GM12878 (cell line): ENCODE data around the gene NDE1. TPM values are rescaled to one million over a fixed set of nuclear protein-coding genes. Genes with fewer than 3 reads are reported as not detected.
"Not testable (repeated sequence)": the region's sequence is repeated elsewhere in the genome, so short reads cannot be mapped to it uniquely, and the experiment has no call there.

ENCODE experiments used
- ATAC-seq: fragments of 200-7000 bp; cut with Tn5 transposase; 3 replicates; pipeline ENCODE4 v1.9.1; 2020; ENCODE audit warnings: mild to moderate bottlenecking, moderate library complexity
- BruUV-seq: library from RNA; stranded (reverse); fragments of 400-500 nt; replicated peaks from 2 replicates; lab custom pipeline; 2021; lab: Mats Ljungman, UMichigan
- CTCF ChIA-PET: fragments of 300-600 bp; sonication (Branson Sonifier 250); formaldehyde crosslinking; extraction: SDS; loops from one replicate; lab custom pipeline; 2021; ENCODE audit warnings: inconsistent platforms; lab: Yijun Ruan, JAX
- POLR2A ChIA-PET: fragments of 350-600 bp; formaldehyde crosslinking; extraction: SDS; loops from one replicate; lab custom pipeline; 2021; ENCODE audit warnings: inconsistent platforms; lab: Charles Lee
- RAD21 ChIA-PET: fragments of 300-600 bp; sonication (Branson Sonifier 250); formaldehyde crosslinking; loops from one replicate; lab custom pipeline; 2023; ENCODE audit warnings: antibody characterized with exemption; ENCODE audit not compliant: unreplicated experiment; lab: Charles Lee
- SMC1A ChIA-PET: fragments of 300-600 bp; sonication (Branson Sonifier 250); formaldehyde crosslinking; loops from one replicate; lab custom pipeline; 2023; ENCODE audit not compliant: unreplicated experiment, uncharacterized antibody; lab: Charles Lee
- DNase-seq: peaks from one replicate; pipeline ENCODE4 v3.0.0-alpha.2; 2011; ENCODE audit warnings: low read depth, low spot score
- FAIRE-seq: peaks from 3 replicates; lab custom pipeline; 2011; peaks lifted over from hg19 to GRCh38; lab: Jason Lieb, UNC
- H2AFZ ChIP-seq: 2 replicates; pipeline ENCODE4 v1.6.0; 2011; ENCODE audit warnings: low read depth, low read length, control low read depth; ENCODE audit not compliant: control insufficient read depth
- H3K27ac ChIP-seq: 2 replicates; pipeline ENCODE4 v1.5.1; 2011; ENCODE audit warnings: control low read depth; ENCODE audit not compliant: control insufficient read depth, insufficient read depth
- H3K27me3 ChIP-seq, 2 experiments: replicated peaks in 1 of 2; 2 replicates each; pipeline versions ENCODE4 v1.6.0 to v1.6.1; 2011; ENCODE audit warnings: low read length in 1 of 2; ENCODE audit not compliant: control insufficient read depth in 2 of 2, insufficient read depth in 2 of 2
- H3K36me3 ChIP-seq, 2 experiments: 2 replicates each; pipeline ENCODE4 v1.5.1; 2011; ENCODE audit warnings: low read length in 1 of 2; ENCODE audit not compliant: control insufficient read depth in 2 of 2, insufficient read depth in 2 of 2
- H3K4me1 ChIP-seq: 2 replicates; pipeline ENCODE4 v1.6.1; 2011; ENCODE audit warnings: mild to moderate bottlenecking, low read length, moderate library complexity, mixed read lengths; ENCODE audit not compliant: control insufficient read depth, insufficient read depth
- H3K4me2 ChIP-seq: 2 replicates; pipeline ENCODE4 v1.6.0; 2011; ENCODE audit warnings: control low read depth; ENCODE audit not compliant: control insufficient read depth, insufficient read depth
- H3K4me3 ChIP-seq: fragments of 200-600 bp; sonication (generic); 2 replicates; pipeline ENCODE4 v1.5.1; 2016
- H3K79me2 ChIP-seq: 2 replicates; pipeline ENCODE4 v1.6.0; 2011; ENCODE audit warnings: low read length; ENCODE audit not compliant: control insufficient read depth, insufficient read depth
- H3K9ac ChIP-seq: 2 replicates; pipeline ENCODE4 v1.8.0; 2011; ENCODE audit warnings: low read length, control low read depth, mixed read lengths; ENCODE audit not compliant: control insufficient read depth, insufficient read depth
- H3K9me3 ChIP-seq: replicated peaks from 3 replicates; pipeline ENCODE4 v1.5.1; 2011; ENCODE audit warnings: mild to moderate bottlenecking, low read length; ENCODE audit not compliant: control insufficient read depth, insufficient read depth
- H4K20me1 ChIP-seq: 2 replicates; pipeline ENCODE4 v1.6.0; 2011; ENCODE audit not compliant: control insufficient read depth, insufficient read depth
- CBFB ChIP-seq: IDR thresholded peaks from 2 replicates; pipeline ENCODE4 v1.6.1; 2016; ENCODE audit warnings: antibody characterized with exemption, low read depth
- DPF2 ChIP-seq: fragments of 450-650 bp; IDR thresholded peaks from 2 replicates; pipeline ENCODE4 v1.6.1; 2017; ENCODE audit warnings: mild to moderate bottlenecking
- MTA2 ChIP-seq: fragments of 450-650 bp; IDR thresholded peaks from 2 replicates; pipeline ENCODE4 v1.6.1; 2016; ENCODE audit warnings: low read depth, mild to moderate bottlenecking, moderate library complexity
- MYC ChIP-seq: IDR thresholded peaks from 2 replicates; pipeline ENCODE4 v1.6.1; 2011; ENCODE audit warnings: mild to moderate bottlenecking, low read length, moderate library complexity, inconsistent platforms; ENCODE audit not compliant: insufficient read depth, insufficient replicate concordance, insufficient read length, severe bottlenecking
- NFXL1 ChIP-seq: fragments of 450-650 bp; IDR thresholded peaks from 2 replicates; pipeline ENCODE4 v1.6.1; 2017; ENCODE audit warnings: antibody characterized with exemption, mild to moderate bottlenecking, borderline replicate concordance
- NR2C1 ChIP-seq: fragments of 450-650 bp; IDR thresholded peaks from 2 replicates; pipeline ENCODE4 v1.6.1; 2017; ENCODE audit warnings: antibody characterized with exemption, mild to moderate bottlenecking, moderate library complexity
- PAX8 ChIP-seq: fragments of 450-650 bp; IDR thresholded peaks from 2 replicates; pipeline ENCODE4 v1.6.1; 2017; ENCODE audit warnings: mild to moderate bottlenecking, moderate library complexity
- POLR2A ChIP-seq: IDR thresholded peaks from 2 replicates; pipeline ENCODE4 v1.6.1; 2011; ENCODE audit warnings: low read depth, mild to moderate bottlenecking, low read length
- POLR2AphosphoS2 ChIP-seq: IDR thresholded peaks from 2 replicates; pipeline ENCODE4 v1.6.1; 2011; ENCODE audit warnings: low read depth, mild to moderate bottlenecking, low read length, improper control_type of control experiment, moderate library complexity
- POLR2AphosphoS5 ChIP-seq: IDR thresholded peaks from 2 replicates; pipeline ENCODE4 v1.6.1; 2011; ENCODE audit warnings: mild to moderate bottlenecking, low read length, inconsistent platforms
- RELA ChIP-seq: fragments of 450-650 bp; IDR thresholded peaks from 2 replicates; pipeline ENCODE4 v1.8.0; 2014; ENCODE audit warnings: borderline replicate concordance; ENCODE audit not compliant: partially characterized antibody
- SMARCA5 ChIP-seq: fragments of 450-650 bp; IDR thresholded peaks from 2 replicates; pipeline ENCODE4 v1.6.1; 2017; ENCODE audit warnings: mild to moderate bottlenecking
- SPI1 ChIP-seq: IDR thresholded peaks from 2 replicates; pipeline ENCODE4 v1.6.1; 2011; ENCODE audit warnings: low read depth, mild to moderate bottlenecking, low read length, moderate library complexity, borderline replicate concordance; ENCODE audit not compliant: insufficient read depth
- YY1 ChIP-seq: IDR thresholded peaks from 2 replicates; pipeline ENCODE4 v1.6.1; 2011; ENCODE audit warnings: low read depth, mild to moderate bottlenecking, low read length
- ZNF207 ChIP-seq: fragments of 450-650 bp; IDR thresholded peaks from 2 replicates; pipeline ENCODE4 v1.6.1; 2014; ENCODE audit warnings: antibody characterized with exemption, mild to moderate bottlenecking, borderline replicate concordance
- WGBS: methylation state at CpG from one replicate; pipeline ENCODE4 v1.1.6; 2016; ENCODE audit warnings: low lambda C conversion rate; ENCODE audit not compliant: insufficient replicate concordance, insufficient coverage; ENCODE audit errors: missing lambda C conversion rate; 5-methylcytosine and 5-hydroxymethylcytosine counted together
- in situ Hi-C: fragments of 300-500 bp; cut with MboI; formaldehyde crosslinking; loops from 9 replicates; pipeline ENCODE4 v1.14.3; 2018; ENCODE audit warnings: mixed read lengths
- intact Hi-C: fragments of 100-400 bp; cut with micrococcal nuclease; formaldehyde crosslinking; loops from one replicate; pipeline ENCODE4 v1.14.2; 2022; ENCODE audit not compliant: unreplicated experiment
- polyA plus RNA-seq, 11 experiments: library from polyadenylated mRNA; depleted of rRNA in 4 of 11; unstranded in 6 of 11; stranded (reverse) in 5 of 11; fragments of >200 nt; fragmentation: Nextera tagmentation in 4 of 11; fragmentation: Illumina TruSeq in 1 of 11; extraction: Ambion mirVana in 4 of 11; extraction: Trizol in 1 of 11; gene quantifications; 1 replicate in 1 of 11; 2 replicates in 10 of 11; pipeline versions ENCODE4 v1.2.1 to v1.2.3, GENCODE V29; 2011 to 2016; ENCODE audit warnings: inconsistent platforms in 2 of 11, missing spikeins in 2 of 11, low read depth in 1 of 11
- total RNA-seq, 4 experiments: library from RNA; depleted of rRNA in 3 of 4; stranded (reverse); fragments of >200 nt in 3 of 4; fragmentation: Illumina TruSeq in 1 of 4; extraction: Trizol in 1 of 4; gene quantifications; 2 replicates each; pipeline versions ENCODE4 v1.2.1 to v1.2.3, GENCODE V29; 2013 to 2021
- TF ChIP-seq, protein P1 (sequence below): fragments of 450-650 bp; IDR thresholded peaks from 2 replicates; pipeline ENCODE4 v1.6.1; 2017; ENCODE audit warnings: antibody characterized with exemption, mild to moderate bottlenecking, moderate library complexity
- TF ChIP-seq, protein P2 (sequence below): fragments of 150-350 bp; IDR thresholded peaks from 2 replicates; pipeline ENCODE4 v1.6.1; 2014; ENCODE audit warnings: mild to moderate bottlenecking, low read depth, low read length

Gene NDE1
- total and polyA plus RNA-seq, 10 of the 15 experiments (the other 5 are each of a cell fraction or from before 2014, with no cell fraction given) = 5.7 to 148 (median 87.8) TPM

DNA sequence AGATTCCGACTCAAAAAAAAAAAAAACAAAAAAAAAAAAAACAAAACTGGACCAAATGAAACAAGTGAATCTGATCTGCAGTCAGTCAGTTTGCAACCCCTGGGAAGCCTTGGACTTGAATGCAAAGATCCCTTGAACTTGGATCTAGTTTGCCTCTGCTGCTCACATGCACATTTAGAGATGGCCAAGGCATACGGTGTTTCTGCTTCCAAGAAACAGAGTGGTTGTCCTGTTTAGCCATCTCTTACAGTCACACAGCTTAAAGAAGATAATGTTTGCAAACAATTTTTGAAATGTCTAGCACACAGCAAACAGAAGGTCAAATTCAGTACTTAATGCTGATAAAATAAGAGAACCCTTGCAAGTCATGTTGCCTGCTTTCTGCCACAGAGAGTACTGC is 4.5 kb downstream of the NDE1 start:
- 100% methylated on average over 1 of the region's 2 CpGs for WGBS
- H4K20me1 ChIP-seq = peaks cover 3% of the 10 kb centered on the region; the same call in 1 of the 2 replicates

DNA sequence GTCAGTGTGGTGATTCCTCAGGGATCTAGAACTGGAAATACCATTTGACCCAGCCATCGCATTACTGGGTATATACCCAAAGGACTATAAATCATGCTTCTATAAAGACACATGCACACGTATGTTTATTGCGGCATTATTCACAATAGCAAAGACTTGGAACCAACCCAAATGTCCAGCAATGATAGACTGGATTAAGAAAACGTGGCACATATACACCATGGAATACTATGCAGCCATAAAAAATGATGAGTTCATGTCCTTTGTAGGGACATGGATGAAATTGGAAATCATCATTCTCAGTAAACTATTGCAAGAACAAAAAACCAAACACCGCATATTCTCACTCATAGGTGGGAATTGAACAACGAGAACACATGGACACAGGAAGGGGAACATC is 5.5 kb downstream of the NDE1 start:
- H3K4me3 ChIP-seq, H3K27ac ChIP-seq, POLR2A ChIA-PET, SMC1A ChIA-PET, H2AFZ ChIP-seq, H4K20me1 ChIP-seq, FAIRE-seq, RAD21 ChIA-PET, CTCF ChIA-PET, DNase-seq, H3K4me2 ChIP-seq, H3K9me3 ChIP-seq, in situ Hi-C loops, intact Hi-C loops, H3K27me3 ChIP-seq, H3K9ac ChIP-seq, ATAC-seq: not testable (repeated sequence)
- Histone ChIP-seq H3K79me2 (peaks cover 91% of the 10 kb centered on the region), H3K4me1 (peaks cover 29% of the 10 kb centered on the region), H3K36me3 (peaks cover 0 to 20% of the 10 kb centered on the region in 2 experiments; a peak in 3 of 4 replicates)
- 98% methylated on average over 3 of the region's 6 CpGs for WGBS
- BruUV-seq = TSS peak; percentile 28

More for the DNA sequence above, 4.5 kb downstream of the NDE1 start:
- no peak overlapping the region for H3K4me3 ChIP-seq
- peak overlapping the region; percentile 1; the same call in 1 of the 2 replicates for H3K4me2 ChIP-seq
- DNase-seq (no peak), ATAC-seq (no peak), FAIRE-seq (no peak)
- no peak overlapping the region for H3K9ac ChIP-seq
- no peak overlapping the region for H2AFZ ChIP-seq
- no peaks in the 10 kb centered on the region for H3K9me3 ChIP-seq
- TF ChIP-seq, protein P1, sequence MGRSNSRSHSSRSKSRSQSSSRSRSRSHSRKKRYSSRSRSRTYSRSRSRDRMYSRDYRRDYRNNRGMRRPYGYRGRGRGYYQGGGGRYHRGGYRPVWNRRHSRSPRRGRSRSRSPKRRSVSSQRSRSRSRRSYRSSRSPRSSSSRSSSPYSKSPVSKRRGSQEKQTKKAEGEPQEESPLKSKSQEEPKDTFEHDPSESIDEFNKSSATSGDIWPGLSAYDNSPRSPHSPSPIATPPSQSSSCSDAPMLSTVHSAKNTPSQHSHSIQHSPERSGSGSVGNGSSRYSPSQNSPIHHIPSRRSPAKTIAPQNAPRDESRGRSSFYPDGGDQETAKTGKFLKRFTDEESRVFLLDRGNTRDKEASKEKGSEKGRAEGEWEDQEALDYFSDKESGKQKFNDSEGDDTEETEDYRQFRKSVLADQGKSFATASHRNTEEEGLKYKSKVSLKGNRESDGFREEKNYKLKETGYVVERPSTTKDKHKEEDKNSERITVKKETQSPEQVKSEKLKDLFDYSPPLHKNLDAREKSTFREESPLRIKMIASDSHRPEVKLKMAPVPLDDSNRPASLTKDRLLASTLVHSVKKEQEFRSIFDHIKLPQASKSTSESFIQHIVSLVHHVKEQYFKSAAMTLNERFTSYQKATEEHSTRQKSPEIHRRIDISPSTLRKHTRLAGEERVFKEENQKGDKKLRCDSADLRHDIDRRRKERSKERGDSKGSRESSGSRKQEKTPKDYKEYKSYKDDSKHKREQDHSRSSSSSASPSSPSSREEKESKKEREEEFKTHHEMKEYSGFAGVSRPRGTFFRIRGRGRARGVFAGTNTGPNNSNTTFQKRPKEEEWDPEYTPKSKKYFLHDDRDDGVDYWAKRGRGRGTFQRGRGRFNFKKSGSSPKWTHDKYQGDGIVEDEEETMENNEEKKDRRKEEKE = no peak
- TF ChIP-seq CBFB = no peak
- TF ChIP-seq POLR2AphosphoS5 = no peak
- TF ChIP-seq MYC = no peak
- no peak for TF ChIP-seq NFXL1
- TF ChIP-seq SMARCA5 = no peak
- TF ChIP-seq PAX8 = no peak
- TF ChIP-seq POLR2A = no peak
- TF ChIP-seq POLR2AphosphoS2 = no peak
- TF ChIP-seq MTA2 = no peak
- no peak for TF ChIP-seq NR2C1
- TF ChIP-seq DPF2 = no peak
- TF ChIP-seq, protein P2, sequence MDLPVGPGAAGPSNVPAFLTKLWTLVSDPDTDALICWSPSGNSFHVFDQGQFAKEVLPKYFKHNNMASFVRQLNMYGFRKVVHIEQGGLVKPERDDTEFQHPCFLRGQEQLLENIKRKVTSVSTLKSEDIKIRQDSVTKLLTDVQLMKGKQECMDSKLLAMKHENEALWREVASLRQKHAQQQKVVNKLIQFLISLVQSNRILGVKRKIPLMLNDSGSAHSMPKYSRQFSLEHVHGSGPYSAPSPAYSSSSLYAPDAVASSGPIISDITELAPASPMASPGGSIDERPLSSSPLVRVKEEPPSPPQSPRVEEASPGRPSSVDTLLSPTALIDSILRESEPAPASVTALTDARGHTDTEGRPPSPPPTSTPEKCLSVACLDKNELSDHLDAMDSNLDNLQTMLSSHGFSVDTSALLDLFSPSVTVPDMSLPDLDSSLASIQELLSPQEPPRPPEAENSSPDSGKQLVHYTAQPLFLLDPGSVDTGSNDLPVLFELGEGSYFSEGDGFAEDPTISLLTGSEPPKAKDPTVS = no peak
- TF ChIP-seq ZNF207 = no peak
- no peak for TF ChIP-seq RELA
- no peak for TF ChIP-seq YY1
- TF ChIP-seq SPI1 = no peak
- RAD21 ChIA-PET = no interaction called here
- TSS peak; percentile 25 for BruUV-seq
- peaks cover 31% of the 10 kb centered on the region for H3K4me1 ChIP-seq
- in situ Hi-C loops (no loop called here), intact Hi-C loops (no loop called here)
- H3K36me3 ChIP-seq = peaks cover 0 to 15% of the 10 kb centered on the region in 2 experiments; a peak in 3 of 4 replicates
- POLR2A ChIA-PET = no interaction called here
- CTCF ChIA-PET = interaction anchor here (2.5 kb wide), 1 partner anchor 12 kb away, joined by 14 read pairs; the partner anchor contains the start of gene MARF1
- H3K27me3 ChIP-seq = no peaks in the 10 kb centered on the region
- H3K27ac ChIP-seq = no peak overlapping the region
- SMC1A ChIA-PET = interaction anchor here (2.5 kb wide), 1 partner anchor 13 kb away, joined by 20 read pairs; the partner anchor contains the start of gene MARF1
- H3K79me2 ChIP-seq = peaks cover 87% of the 10 kb centered on the region
